IMR-90 (cell line): ENCODE measurements around the gene UVSSA. TPM values are rescaled to one million over a fixed set of nuclear protein-coding genes. Genes with fewer than 3 reads are reported as not detected.

Experiments
- ATAC-seq: fragments of 200-7000 bp; cut with Tn5 transposase; 2 replicates; pipeline ENCODE4 v1.9.1; 2020; ENCODE audit warnings: low read depth, mild to moderate bottlenecking, moderate library complexity
- BruUV-seq: library from RNA; stranded (reverse); fragments of 400-500 nt; replicated peaks from 2 replicates; lab custom pipeline; 2021; lab: Mats Ljungman, UMichigan
- CTCF ChIA-PET: fragments of 300-600 bp; formaldehyde crosslinking; extraction: SDS; loops from one replicate; lab custom pipeline; 2021; ENCODE audit warnings: antibody characterized with exemption; lab: Yijun Ruan, JAX
- POLR2A ChIA-PET: fragments of 300-600 bp; sonication (Branson Sonifier 250); formaldehyde crosslinking; loops from one replicate; lab custom pipeline; 2022; ENCODE audit warnings: antibody characterized with exemption; ENCODE audit not compliant: unreplicated experiment; lab: Charles Lee
- DNase-seq: peaks from one replicate; pipeline ENCODE4 v3.0.0; 2013
- H2AFZ ChIP-seq: replicated peaks from 2 replicates; pipeline ENCODE3; 2013; ENCODE audit warnings: low read length, mild to moderate bottlenecking; ENCODE audit not compliant: poor library complexity
- H2AK5ac ChIP-seq: 2 replicates; pipeline ENCODE4 v1.6.1; 2013; ENCODE audit warnings: low read depth, low read length, inconsistent platforms
- H2AK9ac ChIP-seq: replicated peaks from 2 replicates; pipeline ENCODE3; 2013; ENCODE audit warnings: mild to moderate bottlenecking, low read depth, low read length, moderate library complexity; ENCODE audit not compliant: poor library complexity
- H2BK120ac ChIP-seq: 2 replicates; pipeline ENCODE4 v1.6.1; 2013; ENCODE audit warnings: low read depth, low read length, inconsistent platforms
- H2BK15ac ChIP-seq: 3 replicates; pipeline ENCODE4 v1.6.1; 2013; ENCODE audit warnings: low read depth, low read length, inconsistent platforms
- H2BK20ac ChIP-seq: 2 replicates; pipeline ENCODE4 v1.6.1; 2013; ENCODE audit warnings: low read depth, mild to moderate bottlenecking, inconsistent platforms, low read length, moderate library complexity
- H2BK5ac ChIP-seq: 2 replicates; pipeline ENCODE4 v1.6.1; 2013; ENCODE audit warnings: mild to moderate bottlenecking, low read depth, low read length, inconsistent platforms; ENCODE audit not compliant: poor library complexity, severe bottlenecking
- H3K14ac ChIP-seq: replicated peaks from 2 replicates; pipeline ENCODE4 v1.6.1; 2013; ENCODE audit warnings: low read depth, low read length, inconsistent platforms
- H3K18ac ChIP-seq: 2 replicates; pipeline ENCODE4 v1.6.1; 2013; ENCODE audit warnings: low read depth, low read length, control low read depth
- H3K23ac ChIP-seq: 2 replicates; pipeline ENCODE4 v1.6.1; 2013; ENCODE audit warnings: low read depth, low read length, inconsistent platforms
- H3K27ac ChIP-seq: 2 replicates; pipeline ENCODE4 v1.5.1; 2013; ENCODE audit warnings: mild to moderate bottlenecking, control low read depth, low read length; ENCODE audit not compliant: insufficient read depth
- H3K27me3 ChIP-seq: 2 replicates; pipeline ENCODE4 v1.6.1; 2013; ENCODE audit warnings: low read length; ENCODE audit not compliant: control insufficient read depth, insufficient read depth
- H3K36me3 ChIP-seq: 2 replicates; pipeline ENCODE4 v1.6.1; 2013; ENCODE audit warnings: low read length, mixed read lengths; ENCODE audit not compliant: control insufficient read depth, insufficient read depth
- H3K4ac ChIP-seq: 2 replicates; pipeline ENCODE4 v1.6.1; 2013; ENCODE audit warnings: low read depth, low read length, inconsistent platforms
- H3K4me1 ChIP-seq: 2 replicates; pipeline ENCODE4 v1.6.1; 2013; ENCODE audit warnings: low read length, mixed read lengths; ENCODE audit not compliant: control insufficient read depth, insufficient read depth
- H3K4me2 ChIP-seq: 2 replicates; pipeline ENCODE4 v1.6.1; 2013; ENCODE audit warnings: low read depth, mild to moderate bottlenecking, control low read depth, low read length, moderate library complexity
- H3K4me3 ChIP-seq: 2 replicates; pipeline ENCODE4 v1.5.1; 2013; ENCODE audit warnings: low read depth, mild to moderate bottlenecking, control low read depth, low read length, moderate library complexity; ENCODE audit not compliant: insufficient read depth
- H3K56ac ChIP-seq: 2 replicates; pipeline ENCODE4 v1.6.1; 2013; ENCODE audit warnings: low read length, inconsistent platforms; ENCODE audit not compliant: insufficient read depth; ENCODE audit errors: extremely low read depth
- H3K79me1 ChIP-seq, 2 experiments: 2 replicates each; pipeline ENCODE4 v1.6.1; 2013; ENCODE audit warnings: low read length in 2 of 2, inconsistent platforms in 1 of 2, low read depth in 1 of 2
- H3K9ac ChIP-seq: 2 replicates; pipeline ENCODE4 v1.6.1; 2013; ENCODE audit warnings: low read depth, low read length, control low read depth
- H3K9me1 ChIP-seq: 2 replicates; pipeline ENCODE4 v1.6.1; 2013; ENCODE audit warnings: low read length, inconsistent platforms; ENCODE audit not compliant: insufficient read depth
- H3K9me3 ChIP-seq: 2 replicates; pipeline ENCODE4 v1.6.1; 2013; ENCODE audit warnings: low read length; ENCODE audit not compliant: control insufficient read depth, insufficient read depth
- H4K20me1 ChIP-seq: 2 replicates; pipeline ENCODE4 v1.6.1; 2013; ENCODE audit warnings: low read length, inconsistent platforms; ENCODE audit not compliant: insufficient read depth
- H4K5ac ChIP-seq: 2 replicates; pipeline ENCODE4 v1.6.1; 2013; ENCODE audit warnings: mild to moderate bottlenecking, low read depth, low read length, control low read depth
- H4K8ac ChIP-seq, 2 experiments: 2 replicates each; pipeline ENCODE4 v1.6.1; 2013; ENCODE audit warnings: low read depth in 2 of 2, low read length in 2 of 2, control low read depth in 1 of 2, inconsistent platforms in 1 of 2
- H4K91ac ChIP-seq: 2 replicates; pipeline ENCODE4 v1.6.1; 2013; ENCODE audit warnings: low read depth, low read length, inconsistent platforms; ENCODE audit not compliant: insufficient read depth
- BHLHE40 ChIP-seq: fragments of 150-350 bp; IDR thresholded peaks from 2 replicates; pipeline ENCODE4 v1.6.1; 2016; ENCODE audit warnings: mild to moderate bottlenecking, low read depth, low read length
- CEBPB ChIP-seq: IDR thresholded peaks from 2 replicates; pipeline ENCODE4 v1.6.1; 2012; ENCODE audit warnings: low read depth, low read length, improper control_type of control experiment
- CHD1 ChIP-seq: IDR thresholded peaks from 2 replicates; pipeline ENCODE4 v1.6.1; 2012; ENCODE audit warnings: low read depth, low read length, improper control_type of control experiment
- FOS ChIP-seq: fragments of 150-350 bp; IDR thresholded peaks from 2 replicates; pipeline ENCODE4 v1.6.1; 2016; ENCODE audit warnings: low read depth, low read length
- MAFK ChIP-seq: IDR thresholded peaks from 2 replicates; pipeline ENCODE4 v1.6.1; 2012; ENCODE audit warnings: low read depth, low read length, improper control_type of control experiment
- MAZ ChIP-seq: IDR thresholded peaks from 2 replicates; pipeline ENCODE4 v1.6.1; 2012; ENCODE audit warnings: low read depth, mild to moderate bottlenecking, low read length, improper control_type of control experiment, moderate library complexity, borderline replicate concordance
- MXI1 ChIP-seq: IDR thresholded peaks from 2 replicates; pipeline ENCODE4 v1.6.1; 2012; ENCODE audit warnings: low read depth, mild to moderate bottlenecking, low read length, moderate library complexity, borderline replicate concordance
- NFE2L2 ChIP-seq: fragments of 150-350 bp; IDR thresholded peaks from 2 replicates; pipeline ENCODE4 v1.6.1; 2016; ENCODE audit warnings: low read depth, mild to moderate bottlenecking, low read length
- POLR2A ChIP-seq: IDR thresholded peaks from 2 replicates; pipeline ENCODE4 v1.6.1; 2012; ENCODE audit warnings: mild to moderate bottlenecking, low read depth, low read length
- RAD21 ChIP-seq: IDR thresholded peaks from 2 replicates; pipeline ENCODE4 v1.6.1; 2012; ENCODE audit warnings: low read length, improper control_type of control experiment
- RCOR1 ChIP-seq: IDR thresholded peaks from 2 replicates; pipeline ENCODE4 v1.6.1; 2012; ENCODE audit warnings: mild to moderate bottlenecking, low read length, improper control_type of control experiment; ENCODE audit not compliant: insufficient replicate concordance
- RFX5 ChIP-seq: IDR thresholded peaks from 2 replicates; pipeline ENCODE4 v1.8.0; 2012; ENCODE audit warnings: low read depth, mild to moderate bottlenecking, low read length, moderate library complexity
- SMC3 ChIP-seq: fragments of 150-350 bp; IDR thresholded peaks from 2 replicates; pipeline ENCODE4 v1.6.1; 2016; ENCODE audit warnings: low read depth, mild to moderate bottlenecking, antibody characterized with exemption, low read length, moderate library complexity
- USF2 ChIP-seq: fragments of 150-350 bp; IDR thresholded peaks from 2 replicates; pipeline ENCODE4 v1.6.1; 2017; ENCODE audit warnings: mild to moderate bottlenecking, antibody characterized with exemption, low read length, low read depth
- WGBS, 2 experiments: methylation state at CpG; one replicate each; pipeline versions ENCODE4 v1.1.5 to v1.1.7; 2013; ENCODE audit warnings: missing lambda C conversion rate in 2 of 2; ENCODE audit not compliant: insufficient read length in 1 of 2; ENCODE audit errors: extremely low coverage in 2 of 2; 5-methylcytosine and 5-hydroxymethylcytosine counted together
- dilution Hi-C: fragments of 300-500 bp; cut with HindIII; formaldehyde crosslinking; loops from one replicate; pipeline ENCODE4 v1.14.3; 2018; ENCODE audit warnings: low sequenced_read_pairs; ENCODE audit not compliant: unreplicated experiment
- in situ Hi-C: fragments of 300-500 bp; cut with MboI; formaldehyde crosslinking; loops from 3 replicates; pipeline ENCODE4 v1.14.3; 2019; ENCODE audit warnings: low sequenced_read_pairs, inconsistent platforms, mixed read lengths
- intact Hi-C: fragments of 100-400 bp; cut with micrococcal nuclease; formaldehyde crosslinking; loops from 2 replicates; pipeline ENCODE4 v1.10.0; 2022
- polyA plus RNA-seq, 3 experiments: library from polyadenylated mRNA; depleted of rRNA; stranded (reverse); fragments of >200 nt; gene quantifications; 2 replicates each; pipeline ENCODE4 v1.2.3, GENCODE V29; 2012; ENCODE audit warnings: low replicate concordance in 1 of 3
- total RNA-seq: library from RNA; depleted of rRNA; stranded (reverse); fragments of >200 nt; gene quantifications from 2 replicates; pipeline ENCODE4 v1.2.3, GENCODE V29; 2012
- TF ChIP-seq, protein P1 (sequence below): fragments of 150-350 bp; IDR thresholded peaks from 2 replicates; pipeline ENCODE4 v1.6.1; 2016; ENCODE audit warnings: low read depth, mild to moderate bottlenecking, low read length, moderate library complexity, borderline replicate concordance
- TF ChIP-seq, protein P2 (sequence below): conservative IDR thresholded peaks from 2 replicates; pipeline ENCODE4 v1.5.1; 2012; ENCODE audit warnings: mild to moderate bottlenecking, low read depth, low read length, improper control_type of control experiment

The UVSSA gene
- total and polyA plus RNA-seq, 2 of the 4 experiments (the other 2 are of a cell fraction): 1.4 to 8.4 TPM

- Histone ChIP-seq H3K9me1 (peaks cover 9% of the 10 kb centered on the region; the same call in 1 of the 2 replicates), H3K4me2 (peak overlapping the region; percentile 94), H2BK20ac (no peak overlapping the region), H3K23ac (peak overlapping the region; percentile 93), H2AK5ac (peak overlapping the region; percentile 94), H3K36me3 (peaks cover 17% of the 10 kb centered on the region; the same call in 1 of the 2 replicates), H2AFZ (no peak overlapping the region), H4K91ac (peak overlapping the region; percentile 83), H2BK15ac (no peak overlapping the region), H3K79me1 (peaks cover 25 to 47% of the 10 kb centered on the region in 2 experiments), H3K14ac (peak overlapping the region; percentile 93), H3K56ac (peak overlapping the region; percentile 79), H4K8ac (peak overlapping the region; percentile 88 to 94), H3K4me1 (peaks cover 5% of the 10 kb centered on the region), H2BK5ac (peak overlapping the region; percentile 90), H3K27me3 (no peaks in the 10 kb centered on the region), H4K20me1 (peaks cover 7% of the 10 kb centered on the region; the same call in 1 of the 2 replicates), H2AK9ac (peak overlapping the region; percentile 99), H3K27ac (peak overlapping the region; percentile 94), H3K9me3 (no peaks in the 10 kb centered on the region), H4K5ac (peak overlapping the region; percentile 63), H3K4ac (peak overlapping the region; percentile 71), H2BK120ac (peak overlapping the region; percentile 20; the same call in 1 of the 2 replicates), H3K9ac (peak overlapping the region; percentile 94), H3K18ac (no peak overlapping the region), H3K4me3 (peak overlapping the region; percentile 59)
- TF ChIP-seq MXI1 (no peak), CEBPB (no peak), RCOR1 (no peak), BHLHE40 (no peak), RAD21 (no peak), SMC3 (no peak), RFX5 (no peak), CHD1 (no peak), NFE2L2 (no peak), POLR2A (no peak), MAFK (no peak), MAZ (no peak), FOS (no peak), USF2 (no peak)
- TF ChIP-seq, protein P1, sequence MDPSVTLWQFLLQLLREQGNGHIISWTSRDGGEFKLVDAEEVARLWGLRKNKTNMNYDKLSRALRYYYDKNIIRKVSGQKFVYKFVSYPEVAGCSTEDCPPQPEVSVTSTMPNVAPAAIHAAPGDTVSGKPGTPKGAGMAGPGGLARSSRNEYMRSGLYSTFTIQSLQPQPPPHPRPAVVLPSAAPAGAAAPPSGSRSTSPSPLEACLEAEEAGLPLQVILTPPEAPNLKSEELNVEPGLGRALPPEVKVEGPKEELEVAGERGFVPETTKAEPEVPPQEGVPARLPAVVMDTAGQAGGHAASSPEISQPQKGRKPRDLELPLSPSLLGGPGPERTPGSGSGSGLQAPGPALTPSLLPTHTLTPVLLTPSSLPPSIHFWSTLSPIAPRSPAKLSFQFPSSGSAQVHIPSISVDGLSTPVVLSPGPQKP: no peak
- TF ChIP-seq, protein P2, sequence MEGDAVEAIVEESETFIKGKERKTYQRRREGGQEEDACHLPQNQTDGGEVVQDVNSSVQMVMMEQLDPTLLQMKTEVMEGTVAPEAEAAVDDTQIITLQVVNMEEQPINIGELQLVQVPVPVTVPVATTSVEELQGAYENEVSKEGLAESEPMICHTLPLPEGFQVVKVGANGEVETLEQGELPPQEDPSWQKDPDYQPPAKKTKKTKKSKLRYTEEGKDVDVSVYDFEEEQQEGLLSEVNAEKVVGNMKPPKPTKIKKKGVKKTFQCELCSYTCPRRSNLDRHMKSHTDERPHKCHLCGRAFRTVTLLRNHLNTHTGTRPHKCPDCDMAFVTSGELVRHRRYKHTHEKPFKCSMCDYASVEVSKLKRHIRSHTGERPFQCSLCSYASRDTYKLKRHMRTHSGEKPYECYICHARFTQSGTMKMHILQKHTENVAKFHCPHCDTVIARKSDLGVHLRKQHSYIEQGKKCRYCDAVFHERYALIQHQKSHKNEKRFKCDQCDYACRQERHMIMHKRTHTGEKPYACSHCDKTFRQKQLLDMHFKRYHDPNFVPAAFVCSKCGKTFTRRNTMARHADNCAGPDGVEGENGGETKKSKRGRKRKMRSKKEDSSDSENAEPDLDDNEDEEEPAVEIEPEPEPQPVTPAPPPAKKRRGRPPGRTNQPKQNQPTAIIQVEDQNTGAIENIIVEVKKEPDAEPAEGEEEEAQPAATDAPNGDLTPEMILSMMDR: no peak
- ChIA-PET POLR2A (interaction anchor here (1.1 kb wide), 1 partner anchor 101 kb away, joined by 3 read pairs; no protein-coding TSS in a partner anchor), CTCF (no interaction called here)
- 94% methylated on average over 5 of the region's 12 CpGs; no CpG with 5 or more reads in 1 of the 2 experiments for WGBS, 2 experiments
- ATAC-seq: no peak
- in situ Hi-C loops: no loop called here
- TSS peak; percentile 54 for BruUV-seq
- intact Hi-C loops: loop anchor here (5.0 kb wide), 1 partner anchor 336 kb away; the partner anchor contains the start of gene FGFRL1
- DNase-seq: no peak
- dilution Hi-C loops: no loop called here
Observed at GRCh38 chr4:1348014-1348513, 1.1 kb downstream of the UVSSA start.
